Effector memory CD4-positive, alpha-beta T cell (primary cell): Measurements from ENCODE around the gene RPL10A.

Experiments
- DNase-seq, 3 donors: peaks; one replicate each; pipeline ENCODE4 v3.0.0-alpha.2; 2020
- H3K27ac ChIP-seq: 2 replicates; pipeline ENCODE4 v1.7.0; 2013; ENCODE audit warnings: mild to moderate bottlenecking, low read length, moderate library complexity; ENCODE audit not compliant: insufficient read depth, poor library complexity, severe bottlenecking
- H3K27me3 ChIP-seq: replicated peaks from 2 replicates; pipeline ENCODE4 v1.7.0; 2013; ENCODE audit warnings: mild to moderate bottlenecking, low read length; ENCODE audit not compliant: insufficient read depth, control insufficient read depth, poor library complexity, severe bottlenecking
- H3K36me3 ChIP-seq: 2 replicates; pipeline ENCODE4 v1.7.0; 2013; ENCODE audit warnings: mild to moderate bottlenecking, low read length, moderate library complexity; ENCODE audit not compliant: control insufficient read depth, insufficient read depth
- H3K4me1 ChIP-seq: 2 replicates; pipeline ENCODE4 v1.7.0; 2013; ENCODE audit warnings: low read length, mild to moderate bottlenecking; ENCODE audit not compliant: control insufficient read depth, insufficient read depth, poor library complexity, severe bottlenecking
- H3K4me3 ChIP-seq: 2 replicates; pipeline ENCODE4 v1.7.0; 2013; ENCODE audit warnings: low read length, low read depth, mild to moderate bottlenecking; ENCODE audit not compliant: insufficient read depth, poor library complexity, severe bottlenecking
- H3K9me3 ChIP-seq: 2 replicates; pipeline ENCODE4 v1.7.0; 2013; ENCODE audit warnings: mild to moderate bottlenecking, low read length, moderate library complexity; ENCODE audit not compliant: control insufficient read depth

The RPL10A gene

DNA sequence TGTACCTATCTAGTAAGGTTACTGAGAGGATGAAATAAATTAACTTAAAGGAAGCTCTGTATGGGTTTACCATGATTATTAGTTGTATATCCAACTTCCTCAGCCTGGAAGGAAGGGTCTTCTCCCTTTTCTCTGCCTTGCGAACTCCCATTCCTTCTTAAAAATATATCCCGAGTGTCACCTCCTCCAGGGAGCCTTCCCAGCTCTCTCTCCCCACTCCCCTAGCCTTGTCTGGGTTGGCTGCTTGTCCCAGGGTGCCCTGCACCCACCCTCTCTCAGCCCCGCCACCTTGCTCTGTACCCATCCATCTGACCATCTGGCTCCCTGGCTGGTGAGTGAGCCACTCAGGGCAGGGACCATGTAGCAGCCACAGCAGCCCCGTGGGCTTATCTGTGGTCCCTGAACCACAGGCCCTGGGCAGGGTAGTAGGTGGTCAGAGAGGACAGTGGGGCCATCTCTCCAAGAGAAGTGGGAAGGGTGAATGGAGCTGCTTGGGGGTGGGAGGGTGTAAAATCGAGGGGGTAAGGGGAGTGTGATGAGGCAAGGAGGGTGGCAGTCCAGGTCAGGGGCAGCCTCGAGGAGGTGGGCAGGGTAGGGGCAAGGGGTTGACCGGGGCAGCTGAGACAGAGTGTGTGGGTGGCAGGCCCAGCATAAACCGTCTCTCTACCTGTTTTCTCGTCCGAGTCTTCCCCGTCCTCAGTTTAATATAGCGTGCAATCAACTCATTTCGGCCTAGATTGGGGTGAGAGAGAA is 15.9 kb downstream of the RPL10A start:
- H3K27me3 ChIP-seq = no peaks in the 10 kb centered on the region
- no peak overlapping the region for H3K4me3 ChIP-seq
- H3K4me1 ChIP-seq = no peaks in the 10 kb centered on the region
- no peak for DNase-seq
- no peaks in the 10 kb centered on the region for H3K9me3 ChIP-seq
- H3K36me3 ChIP-seq = no peaks in the 10 kb centered on the region
- no peak overlapping the region for H3K27ac ChIP-seq

DNA sequence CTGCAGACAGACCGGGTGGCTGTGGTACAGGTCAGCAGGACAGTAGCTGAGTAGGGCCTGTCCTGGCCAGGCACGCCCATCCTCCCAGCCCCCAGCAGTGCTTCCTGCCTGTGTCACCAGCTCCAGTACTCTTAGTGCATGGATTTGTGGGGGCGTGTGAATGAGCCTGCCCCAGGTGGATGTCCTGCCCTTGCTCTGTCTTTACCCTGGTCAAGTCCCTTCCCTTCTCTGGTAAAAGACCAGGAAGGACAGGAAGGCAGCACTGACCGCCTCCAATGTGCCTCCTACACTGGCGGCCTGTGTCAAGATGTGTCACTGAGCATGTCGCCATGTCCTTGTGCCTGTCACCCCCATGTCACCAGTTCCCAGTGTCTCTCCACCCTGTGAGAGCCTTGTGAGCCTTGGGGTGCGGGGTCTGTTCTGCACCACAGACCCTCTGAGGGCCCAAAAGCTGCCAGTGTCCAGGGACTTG is 16.8 kb downstream of the RPL10A start:
- Histone ChIP-seq H3K36me3 (no peaks in the 10 kb centered on the region), H3K9me3 (no peaks in the 10 kb centered on the region), H3K4me3 (no peak overlapping the region), H3K27ac (no peak overlapping the region), H3K4me1 (no peaks in the 10 kb centered on the region), H3K27me3 (no peaks in the 10 kb centered on the region)
- DNase-seq = no peak

- Histone ChIP-seq H3K4me1 (no peaks in the 10 kb centered on the region), H3K4me3 (no peak overlapping the region), H3K36me3 (no peaks in the 10 kb centered on the region), H3K9me3 (no peaks in the 10 kb centered on the region), H3K27me3 (no peaks in the 10 kb centered on the region), H3K27ac (no peak overlapping the region)
- no peak for DNase-seq
Measured at GRCh38 chr6:35485402-35485877, 17.2 kb downstream of the RPL10A start.

- Histone ChIP-seq H3K36me3 (no peaks in the 10 kb centered on the region), H3K27me3 (no peaks in the 10 kb centered on the region), H3K27ac (no peak overlapping the region), H3K4me3 (no peak overlapping the region), H3K4me1 (no peaks in the 10 kb centered on the region), H3K9me3 (no peaks in the 10 kb centered on the region)
- DNase-seq = no peak
Measured at GRCh38 chr6:35486005-35486925, 18.1 kb downstream of the RPL10A start.

DNA sequence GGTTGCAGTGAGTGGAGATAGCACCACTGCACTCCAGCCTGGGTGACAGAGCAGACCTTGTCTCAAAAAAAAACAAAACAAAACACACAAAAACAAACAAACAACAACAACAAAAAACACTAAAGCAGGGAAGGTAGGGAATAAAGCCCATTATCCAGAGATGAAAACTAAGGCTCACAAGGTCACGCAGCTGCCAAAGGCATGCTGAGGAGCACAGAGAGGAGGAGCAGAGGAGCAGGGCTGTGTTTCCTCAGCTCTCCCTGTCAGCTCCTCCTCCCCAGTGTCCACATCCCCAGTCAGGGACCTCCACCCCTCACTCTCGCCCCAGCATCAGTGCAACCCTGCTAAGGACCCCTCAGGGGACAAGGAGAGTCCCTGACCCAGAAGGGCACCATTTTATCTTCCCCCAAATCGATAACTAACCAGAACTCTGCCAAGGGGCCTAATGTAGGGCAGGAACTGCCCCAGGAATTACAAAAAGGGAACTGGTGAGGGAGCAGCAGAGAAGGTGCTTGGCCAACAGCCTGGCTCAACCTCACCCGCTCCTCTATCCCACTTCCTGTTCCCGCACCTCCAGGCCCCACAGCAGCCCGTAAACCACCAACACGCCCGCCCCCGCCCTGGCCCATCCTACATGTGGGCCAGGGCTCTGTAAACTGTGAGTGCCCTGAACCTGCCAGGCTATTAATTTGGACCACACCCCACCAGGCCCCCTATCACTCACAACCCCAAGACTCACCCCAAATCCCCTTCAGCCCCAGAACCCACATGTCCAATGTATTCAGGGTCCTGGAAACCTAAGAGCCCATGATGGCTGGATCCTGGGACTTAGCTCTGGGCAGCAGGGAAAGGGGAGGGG is 19.7 kb downstream of the RPL10A start:
- Histone ChIP-seq H3K27ac (no peak overlapping the region), H3K36me3 (no peaks in the 10 kb centered on the region), H3K9me3 (no peaks in the 10 kb centered on the region), H3K27me3 (no peaks in the 10 kb centered on the region), H3K4me1 (no peaks in the 10 kb centered on the region), H3K4me3 (no peak overlapping the region)
- DNase-seq = no peak

DNA sequence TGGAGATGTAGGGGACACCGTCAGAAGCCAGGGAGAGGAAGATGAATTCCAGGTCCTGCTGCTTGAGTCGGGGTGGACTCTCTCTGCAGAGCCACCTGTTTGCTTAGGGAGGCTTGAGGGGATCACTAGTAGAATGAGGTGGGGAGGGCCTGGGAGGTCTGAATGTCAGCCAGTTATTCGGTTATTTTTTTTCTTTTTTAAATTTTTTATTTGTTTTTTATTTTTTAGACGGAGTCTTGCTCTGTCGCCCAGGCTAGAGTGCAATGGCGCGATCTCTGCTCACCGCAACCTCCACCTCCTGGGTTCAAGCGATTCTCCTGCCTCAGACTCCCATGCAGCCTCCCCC is 20.3 kb downstream of the RPL10A start:
- H3K4me3 ChIP-seq = no peak overlapping the region
- no peak for DNase-seq
- no peaks in the 10 kb centered on the region for H3K27me3 ChIP-seq
- H3K36me3 ChIP-seq = no peaks in the 10 kb centered on the region
- no peak overlapping the region for H3K27ac ChIP-seq
- H3K9me3 ChIP-seq = no peaks in the 10 kb centered on the region
- no peaks in the 10 kb centered on the region for H3K4me1 ChIP-seq

DNA sequence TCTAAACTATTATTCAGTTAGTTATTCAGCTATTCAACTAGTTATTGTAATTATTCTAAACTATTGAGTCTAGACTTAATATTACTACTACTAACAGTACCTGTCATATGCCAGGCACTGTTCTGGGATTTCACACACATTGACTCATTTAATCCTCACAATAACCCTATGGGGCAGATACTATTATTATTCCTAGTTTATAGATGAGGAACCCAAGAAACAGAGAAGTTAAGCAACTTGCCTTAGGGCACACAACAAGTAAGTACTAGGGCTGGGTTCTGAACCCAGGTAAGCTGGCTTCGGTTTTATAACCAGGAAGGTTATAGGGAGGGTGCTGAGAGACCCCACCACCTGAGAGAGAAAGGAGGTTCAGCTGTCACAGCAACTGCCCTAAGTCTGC is 20.9 kb downstream of the RPL10A start:
- Histone ChIP-seq H3K4me1 (no peaks in the 10 kb centered on the region), H3K27ac (no peak overlapping the region), H3K36me3 (no peaks in the 10 kb centered on the region)

DNA sequence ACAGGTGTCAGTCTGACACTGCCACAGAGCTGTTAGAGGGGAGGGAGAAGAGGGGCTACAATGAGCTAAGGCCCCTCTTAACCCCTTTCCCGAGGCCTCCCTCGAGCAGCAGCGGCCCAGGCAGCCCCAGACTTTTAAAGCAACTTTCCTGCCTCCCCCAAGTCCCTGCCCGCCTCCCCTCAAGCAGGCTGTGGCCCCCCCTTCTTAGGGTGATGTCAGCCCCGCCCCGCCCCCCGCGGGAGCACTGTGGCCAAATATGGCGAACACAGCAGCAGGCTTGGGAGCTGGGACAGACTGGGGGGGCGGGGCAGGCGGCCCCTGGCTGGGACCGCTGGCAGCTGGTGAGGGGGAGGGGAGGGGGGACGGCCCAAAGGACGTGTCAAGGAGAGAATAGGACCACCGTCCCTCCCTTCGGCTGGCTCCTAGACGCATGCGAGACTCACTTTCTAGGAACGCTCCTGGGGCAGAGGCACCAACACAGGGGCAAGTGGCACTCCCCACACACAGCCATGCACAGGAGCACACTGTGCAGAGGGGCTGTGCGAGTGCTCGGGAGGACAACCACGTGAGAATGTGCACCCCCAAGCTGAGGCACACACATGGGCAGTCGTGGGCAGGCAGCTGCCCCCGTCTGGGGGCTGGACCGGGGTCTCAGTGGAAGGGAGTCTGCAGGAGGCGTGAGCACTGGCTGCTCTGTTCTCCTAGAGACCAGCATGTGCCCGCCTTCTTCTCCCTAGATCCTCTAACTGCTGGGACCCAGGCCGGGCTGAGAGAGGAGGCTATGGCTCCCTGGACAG is 22.0 kb downstream of the RPL10A start:
- Histone ChIP-seq H3K36me3 (no peaks in the 10 kb centered on the region), H3K27ac (no peak overlapping the region), H3K9me3 (no peaks in the 10 kb centered on the region), H3K4me3 (no peak overlapping the region), H3K4me1 (no peaks in the 10 kb centered on the region), H3K27me3 (no peaks in the 10 kb centered on the region)
- no peak for DNase-seq

More for the DNA sequence above, 20.9 kb downstream of the RPL10A start:
- H3K4me3 ChIP-seq = no peak overlapping the region
- H3K9me3 ChIP-seq = no peaks in the 10 kb centered on the region
- no peak for DNase-seq
- H3K27me3 ChIP-seq = no peaks in the 10 kb centered on the region
